Measurements from ENCODE around the gene SEMA3D.

The SEMA3D gene

GRCh38 chr7:85125651-85126131, 61.2 kb downstream of the SEMA3D start:
- Histone ChIP-seq H3K27ac (ENCODE audit: low read length) (no peak overlapping the region), H3K4me3 (ENCODE audit: low read depth in 1 of 2, low read length in 2 of 2) (no peak overlapping the region), H3K36me3 (ENCODE audit: control insufficient read depth in 1 of 2, insufficient read depth in 2 of 2, low read length in 2 of 2) (no peaks in the 10 kb centered on the region), H3K27me3 (ENCODE audit: low read depth, low read length) (no peaks in the 10 kb centered on the region), H3K9me3 (ENCODE audit: control insufficient read depth in 1 of 2, low read length in 2 of 2) (no peaks in the 10 kb centered on the region), H3K4me1 (ENCODE audit: control insufficient read depth in 1 of 2, insufficient read depth in 2 of 2, low read length in 2 of 2) (no peaks in the 10 kb centered on the region)

- Histone ChIP-seq H3K4me3 (ENCODE audit: low read depth in 1 of 2, low read length in 2 of 2) (no peak overlapping the region), H3K36me3 (ENCODE audit: control insufficient read depth in 1 of 2, insufficient read depth in 2 of 2, low read length in 2 of 2) (no peaks in the 10 kb centered on the region), H3K27ac (ENCODE audit: low read length) (no peak overlapping the region), H3K27me3 (ENCODE audit: low read depth, low read length) (no peaks in the 10 kb centered on the region), H3K4me1 (ENCODE audit: control insufficient read depth in 1 of 2, insufficient read depth in 2 of 2, low read length in 2 of 2) (no peaks in the 10 kb centered on the region), H3K9me3 (ENCODE audit: control insufficient read depth in 1 of 2, low read length in 2 of 2) (no peaks in the 10 kb centered on the region)
Observed at GRCh38 chr7:85125176-85125575, 61.7 kb downstream of the SEMA3D start.

- no peaks in the 10 kb centered on the region for H3K27me3 ChIP-seq (ENCODE audit: low read depth, low read length)
- H3K4me3 ChIP-seq (ENCODE audit: low read depth in 1 of 2, low read length in 2 of 2) = no peak overlapping the region
- H3K9me3 ChIP-seq (ENCODE audit: control insufficient read depth in 1 of 2, low read length in 2 of 2) = no peaks in the 10 kb centered on the region
- H3K27ac ChIP-seq (ENCODE audit: low read length) = no peak overlapping the region
- no peaks in the 10 kb centered on the region for H3K36me3 ChIP-seq (ENCODE audit: control insufficient read depth in 1 of 2, insufficient read depth in 2 of 2, low read length in 2 of 2)
- no peaks in the 10 kb centered on the region for H3K4me1 ChIP-seq (ENCODE audit: control insufficient read depth in 1 of 2, insufficient read depth in 2 of 2, low read length in 2 of 2)
Observed at GRCh38 chr7:85119934-85120333, 66.9 kb downstream of the SEMA3D start.

- Histone ChIP-seq H3K36me3 (ENCODE audit: control insufficient read depth in 1 of 2, insufficient read depth in 2 of 2, low read length in 2 of 2) (no peaks in the 10 kb centered on the region), H3K27me3 (ENCODE audit: low read depth, low read length) (no peaks in the 10 kb centered on the region), H3K9me3 (ENCODE audit: control insufficient read depth in 1 of 2, low read length in 2 of 2) (no peaks in the 10 kb centered on the region), H3K4me3 (ENCODE audit: low read depth in 1 of 2, low read length in 2 of 2) (no peak overlapping the region), H3K4me1 (ENCODE audit: control insufficient read depth in 1 of 2, insufficient read depth in 2 of 2, low read length in 2 of 2) (no peaks in the 10 kb centered on the region), H3K27ac (ENCODE audit: low read length) (no peak overlapping the region)
Observed at GRCh38 chr7:85115862-85116261, 71.0 kb downstream of the SEMA3D start.

- Histone ChIP-seq H3K36me3 (ENCODE audit: control insufficient read depth in 1 of 2, insufficient read depth in 2 of 2, low read length in 2 of 2) (no peaks in the 10 kb centered on the region), H3K27ac (ENCODE audit: low read length) (no peak overlapping the region), H3K27me3 (ENCODE audit: low read depth, low read length) (no peaks in the 10 kb centered on the region), H3K4me3 (ENCODE audit: low read depth in 1 of 2, low read length in 2 of 2) (no peak overlapping the region), H3K9me3 (ENCODE audit: control insufficient read depth in 1 of 2, low read length in 2 of 2) (no peaks in the 10 kb centered on the region), H3K4me1 (ENCODE audit: control insufficient read depth in 1 of 2, insufficient read depth in 2 of 2, low read length in 2 of 2) (no peaks in the 10 kb centered on the region)
Observed at GRCh38 chr7:85115006-85115405, 71.8 kb downstream of the SEMA3D start.

- no peaks in the 10 kb centered on the region for H3K4me1 ChIP-seq (ENCODE audit: control insufficient read depth in 1 of 2, insufficient read depth in 2 of 2, low read length in 2 of 2)
- no peak overlapping the region for H3K4me3 ChIP-seq (ENCODE audit: low read depth in 1 of 2, low read length in 2 of 2)
- no peaks in the 10 kb centered on the region for H3K9me3 ChIP-seq (ENCODE audit: control insufficient read depth in 1 of 2, low read length in 2 of 2)
- no peaks in the 10 kb centered on the region for H3K36me3 ChIP-seq (ENCODE audit: control insufficient read depth in 1 of 2, insufficient read depth in 2 of 2, low read length in 2 of 2)
- H3K27me3 ChIP-seq (ENCODE audit: low read depth, low read length) = no peaks in the 10 kb centered on the region
- H3K27ac ChIP-seq (ENCODE audit: low read length) = no peak overlapping the region
Observed at GRCh38 chr7:85114342-85114741, 72.5 kb downstream of the SEMA3D start.

GRCh38 chr7:85111761-85112160, 75.1 kb downstream of the SEMA3D start:
- Histone ChIP-seq H3K4me3 (ENCODE audit: low read depth in 1 of 2, low read length in 2 of 2) (no peak overlapping the region), H3K36me3 (ENCODE audit: control insufficient read depth in 1 of 2, insufficient read depth in 2 of 2, low read length in 2 of 2) (no peaks in the 10 kb centered on the region), H3K4me1 (ENCODE audit: control insufficient read depth in 1 of 2, insufficient read depth in 2 of 2, low read length in 2 of 2) (no peaks in the 10 kb centered on the region)

GRCh38 chr7:85106719-85107118, 80.1 kb downstream of the SEMA3D start:
- Histone ChIP-seq H3K4me3 (ENCODE audit: low read depth in 1 of 2, low read length in 2 of 2) (no peak overlapping the region), H3K9me3 (ENCODE audit: control insufficient read depth in 1 of 2, low read length in 2 of 2) (no peaks in the 10 kb centered on the region), H3K27ac (ENCODE audit: low read length) (no peak overlapping the region), H3K27me3 (ENCODE audit: low read depth, low read length) (no peaks in the 10 kb centered on the region), H3K36me3 (ENCODE audit: control insufficient read depth in 1 of 2, insufficient read depth in 2 of 2, low read length in 2 of 2) (no peaks in the 10 kb centered on the region), H3K4me1 (ENCODE audit: control insufficient read depth in 1 of 2, insufficient read depth in 2 of 2, low read length in 2 of 2) (peaks cover 0 to 8% of the 10 kb centered on the region in 2 donors)

More at GRCh38 chr7:85111761-85112160, 75.1 kb downstream of the SEMA3D start:
- Histone ChIP-seq H3K27ac (ENCODE audit: low read length) (no peak overlapping the region), H3K27me3 (ENCODE audit: low read depth, low read length) (no peaks in the 10 kb centered on the region), H3K9me3 (ENCODE audit: control insufficient read depth in 1 of 2, low read length in 2 of 2) (no peaks in the 10 kb centered on the region)

GRCh38 chr7:85104432-85105205, 82.2 kb downstream of the SEMA3D start:
- H3K9me3 ChIP-seq (ENCODE audit: control insufficient read depth in 1 of 2, low read length in 2 of 2) = no peaks in the 10 kb centered on the region
- H3K36me3 ChIP-seq (ENCODE audit: control insufficient read depth in 1 of 2, insufficient read depth in 2 of 2, low read length in 2 of 2) = no peaks in the 10 kb centered on the region
- H3K4me3 ChIP-seq (ENCODE audit: low read depth in 1 of 2, low read length in 2 of 2) = no peak overlapping the region
- H3K27ac ChIP-seq (ENCODE audit: low read length) = no peak overlapping the region
- peaks cover 0 to 8% of the 10 kb centered on the region in 2 donors for H3K4me1 ChIP-seq (ENCODE audit: control insufficient read depth in 1 of 2, insufficient read depth in 2 of 2, low read length in 2 of 2)
- H3K27me3 ChIP-seq (ENCODE audit: low read depth, low read length) = no peaks in the 10 kb centered on the region

GRCh38 chr7:85103962-85104361, 82.9 kb downstream of the SEMA3D start:
- no peak overlapping the region for H3K27ac ChIP-seq (ENCODE audit: low read length)
- H3K27me3 ChIP-seq (ENCODE audit: low read depth, low read length) = no peaks in the 10 kb centered on the region
- H3K4me3 ChIP-seq (ENCODE audit: low read depth in 1 of 2, low read length in 2 of 2) = no peak overlapping the region
- no peaks in the 10 kb centered on the region for H3K9me3 ChIP-seq (ENCODE audit: control insufficient read depth in 1 of 2, low read length in 2 of 2)
- H3K36me3 ChIP-seq (ENCODE audit: control insufficient read depth in 1 of 2, insufficient read depth in 2 of 2, low read length in 2 of 2) = no peaks in the 10 kb centered on the region
- H3K4me1 ChIP-seq (ENCODE audit: control insufficient read depth in 1 of 2, insufficient read depth in 2 of 2, low read length in 2 of 2) = peaks cover 0 to 8% of the 10 kb centered on the region in 2 donors

- H3K4me1 ChIP-seq (ENCODE audit: control insufficient read depth in 1 of 2, insufficient read depth in 2 of 2, low read length in 2 of 2) = peaks cover 0 to 8% of the 10 kb centered on the region in 2 donors
- H3K4me3 ChIP-seq (ENCODE audit: low read depth in 1 of 2, low read length in 2 of 2) = no peak overlapping the region
- H3K27ac ChIP-seq (ENCODE audit: low read length) = no peak overlapping the region
- no peaks in the 10 kb centered on the region for H3K9me3 ChIP-seq (ENCODE audit: control insufficient read depth in 1 of 2, low read length in 2 of 2)
- H3K27me3 ChIP-seq (ENCODE audit: low read depth, low read length) = no peaks in the 10 kb centered on the region
- H3K36me3 ChIP-seq (ENCODE audit: control insufficient read depth in 1 of 2, insufficient read depth in 2 of 2, low read length in 2 of 2) = no peaks in the 10 kb centered on the region
Observed at GRCh38 chr7:85103357-85103756, 83.5 kb downstream of the SEMA3D start.
